Measurements from ENCODE around the gene IKZF2.

IKZF2 gene

DNA sequence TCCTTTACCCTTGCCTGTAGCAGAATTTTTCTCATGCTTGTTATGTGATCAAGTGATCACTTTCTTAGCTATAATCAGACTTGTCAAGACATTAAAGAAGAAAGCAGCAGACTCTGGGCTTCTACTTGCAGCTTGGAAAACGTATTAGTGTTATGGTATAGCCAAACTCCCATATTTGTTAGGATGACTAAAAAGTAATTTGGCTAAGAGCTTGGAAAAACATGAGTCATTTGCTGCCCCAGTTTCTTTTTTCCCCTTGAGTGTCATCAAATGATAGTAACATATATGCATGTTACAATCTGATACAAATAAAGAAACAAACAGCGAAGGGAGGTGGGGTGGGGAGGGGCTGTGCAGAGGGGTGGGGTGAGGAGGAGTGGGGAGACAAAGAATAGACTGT, 155.5 kb downstream of the IKZF2 start:
- DNase-seq, result no peak

DNA sequence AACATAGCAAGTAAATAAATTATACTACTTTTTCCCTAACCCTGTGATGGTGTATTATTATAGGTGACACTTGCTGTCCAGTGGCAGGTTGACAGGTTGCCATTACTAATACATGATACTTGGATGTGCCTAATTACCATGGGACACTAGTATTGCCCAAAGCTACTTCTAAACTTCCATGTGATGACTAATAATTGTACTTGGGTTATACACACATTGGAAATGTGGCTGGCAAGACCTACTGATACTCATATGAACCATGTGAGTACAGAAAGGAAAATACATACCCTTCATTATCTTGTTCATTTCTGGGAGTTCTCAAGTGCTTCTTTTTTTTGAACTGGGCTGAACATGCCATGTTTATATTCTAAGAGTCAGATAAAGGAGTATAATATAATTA, 156.4 kb downstream of the IKZF2 start:
- no peak for DNase-seq

DNA sequence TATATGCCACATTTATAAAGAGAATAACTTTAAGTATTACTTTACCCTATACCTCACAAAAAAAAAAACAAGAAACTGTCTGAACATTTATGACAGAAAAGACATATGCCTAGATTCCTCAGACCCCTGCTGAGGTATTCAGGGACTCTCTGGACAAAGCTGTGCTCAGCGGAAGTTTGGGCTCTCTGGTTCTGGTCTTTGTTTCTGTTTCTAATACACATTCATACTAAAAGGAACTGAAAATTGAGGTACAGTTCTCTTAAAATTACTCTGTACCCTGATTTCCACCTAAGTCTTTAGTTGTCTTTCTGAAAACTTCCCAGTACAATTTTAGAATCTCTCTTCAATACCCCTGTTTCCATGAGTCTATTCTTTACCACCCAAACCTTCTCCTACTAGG, 160.3 kb downstream of the IKZF2 start:
- DNase-seq, result no peak

DNA sequence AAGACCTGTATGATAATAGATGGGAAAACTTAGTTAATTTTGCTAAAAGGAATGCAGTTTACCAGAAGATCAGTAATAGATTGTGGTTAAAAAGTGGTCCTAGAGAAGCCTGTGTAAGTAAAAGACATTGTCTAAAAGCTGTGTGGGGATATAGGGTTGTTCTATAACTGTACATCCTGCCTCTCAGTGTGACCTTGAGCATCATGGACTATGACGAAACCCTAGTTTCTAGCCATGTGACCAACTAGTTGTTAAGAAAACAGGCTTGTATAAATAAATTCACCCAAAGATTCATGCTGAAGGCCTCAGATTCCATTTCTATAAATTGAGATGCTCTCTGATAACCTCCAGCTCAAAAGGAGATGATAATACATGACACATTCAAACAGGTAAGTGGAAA, 160.7 kb downstream of the IKZF2 start:
- no peak for DNase-seq

DNA sequence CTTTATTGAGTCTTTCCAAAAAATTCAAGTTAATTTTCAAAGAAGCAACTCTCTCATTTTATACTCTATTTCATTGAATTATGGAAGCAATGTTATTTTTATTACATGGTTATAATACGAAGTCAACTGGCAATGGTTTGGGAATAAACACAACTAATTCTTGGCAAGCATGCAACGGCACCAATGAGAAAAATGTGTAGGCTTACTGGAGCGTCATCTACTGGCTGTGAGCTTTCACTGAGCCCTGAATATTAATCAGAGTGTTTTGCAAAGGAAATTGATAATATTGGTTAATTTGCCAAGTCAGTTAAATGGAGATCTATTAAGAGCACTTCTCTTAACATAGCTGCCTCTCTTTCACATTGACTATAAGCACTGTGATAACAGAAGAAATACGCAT, 163.9 kb downstream of the IKZF2 start:
- no peak for DNase-seq

DNA sequence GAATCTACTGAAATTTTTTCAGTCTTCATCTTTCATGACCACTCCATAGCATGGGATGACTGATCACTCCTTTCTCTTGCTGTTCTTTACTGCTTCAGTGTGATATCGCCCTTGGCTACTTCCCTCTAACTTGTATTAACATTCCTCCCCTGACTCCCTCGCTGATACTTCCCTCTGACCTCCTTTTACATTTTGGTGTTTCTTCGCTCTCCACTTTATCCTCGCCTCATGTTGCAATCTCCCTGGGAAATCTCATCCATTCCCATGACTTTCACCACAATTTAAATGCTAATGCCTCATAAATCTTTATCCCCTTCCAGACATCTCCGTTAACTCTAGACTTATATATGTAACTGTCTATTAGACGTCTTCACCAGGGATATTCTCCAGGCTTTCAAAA, 167.3 kb downstream of the IKZF2 start:
- no peak for DNase-seq

DNA sequence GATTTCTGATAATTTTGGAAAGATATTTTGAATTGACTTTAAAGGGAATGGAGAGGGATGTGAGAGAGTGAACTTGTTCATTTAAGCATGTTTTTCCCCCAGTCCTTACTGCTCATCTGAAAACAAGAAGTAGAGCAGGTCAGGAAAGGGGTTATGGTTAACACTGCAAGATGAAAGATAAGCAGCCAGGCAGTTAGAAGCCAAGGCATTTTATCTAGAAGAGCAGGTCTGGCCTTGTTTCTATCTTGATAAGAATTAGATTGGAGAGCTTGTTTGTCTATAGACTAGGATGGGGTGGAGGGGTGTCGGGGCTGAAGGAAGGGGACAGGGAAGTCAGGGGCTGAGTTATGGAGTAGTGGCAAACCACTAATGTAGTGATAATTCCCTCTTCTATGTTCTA, 171.6 kb downstream of the IKZF2 start:
- no peak for DNase-seq

DNA sequence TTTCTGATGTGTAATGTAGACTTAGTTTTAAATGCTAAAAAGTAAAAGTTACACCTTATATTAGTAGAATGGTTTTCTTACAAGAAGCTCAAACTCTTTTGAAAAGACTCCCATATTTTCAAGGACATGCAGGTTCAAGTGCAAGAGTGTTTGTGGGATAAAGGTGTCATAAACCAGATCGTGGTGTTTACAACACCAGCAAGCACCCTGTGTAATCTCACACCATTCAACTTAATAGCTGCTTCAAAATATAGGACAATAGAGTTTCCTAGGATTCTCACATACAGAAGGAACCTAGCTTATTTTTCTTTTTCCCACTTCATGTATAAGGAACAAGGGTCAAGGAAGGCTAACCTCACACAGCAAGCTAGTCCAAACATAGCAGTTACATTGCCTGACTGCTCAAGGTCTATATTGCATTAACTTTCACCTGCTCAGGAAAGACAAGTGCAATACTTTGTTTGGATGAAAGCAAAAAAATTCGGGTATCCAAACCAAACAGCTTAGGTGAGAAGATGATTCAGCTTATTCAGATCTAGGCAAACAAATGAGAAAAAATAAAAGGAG, 172.3 kb downstream of the IKZF2 start:
- no peak for DNase-seq

DNA sequence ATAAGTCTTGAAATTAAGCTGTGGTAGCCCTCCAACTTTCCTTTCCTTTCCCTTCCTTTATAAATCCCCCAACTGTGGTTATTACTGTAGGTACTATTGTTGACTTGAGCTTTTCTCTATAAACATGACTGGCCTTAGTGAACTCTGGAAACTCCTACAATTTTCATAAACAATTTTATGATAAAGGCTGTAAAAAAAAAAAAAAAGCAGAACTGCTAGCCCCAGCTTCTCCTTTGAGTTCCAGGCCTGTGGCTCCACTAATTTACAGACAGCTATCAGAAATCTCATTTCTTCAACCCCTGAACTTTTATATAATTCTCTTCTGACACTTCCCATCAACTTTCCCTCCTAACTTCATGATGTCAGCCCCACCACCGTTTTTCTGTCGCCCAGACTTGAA, 174.3 kb downstream of the IKZF2 start:
- DNase-seq, result no peak

DNA sequence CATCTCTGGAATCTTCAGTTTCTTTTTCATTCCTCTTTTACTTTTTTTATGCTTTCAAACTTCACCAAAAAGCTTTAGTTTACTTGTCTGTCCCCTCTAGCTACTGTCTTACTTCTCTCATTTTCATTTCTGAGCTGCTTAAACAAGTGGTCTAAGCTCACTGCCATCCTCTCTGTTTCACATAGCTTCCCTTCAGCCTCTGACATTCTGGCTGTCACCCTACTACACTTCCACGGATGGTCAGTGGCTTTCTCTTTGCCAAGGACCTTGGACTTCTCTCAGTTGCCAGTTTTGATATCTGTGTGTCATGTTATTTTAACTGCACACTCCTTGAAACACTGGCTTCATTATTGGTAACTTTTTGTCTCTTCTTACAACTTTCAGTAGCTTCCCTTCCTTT, 176.1 kb downstream of the IKZF2 start:
- DNase-seq, result no peak

DNA sequence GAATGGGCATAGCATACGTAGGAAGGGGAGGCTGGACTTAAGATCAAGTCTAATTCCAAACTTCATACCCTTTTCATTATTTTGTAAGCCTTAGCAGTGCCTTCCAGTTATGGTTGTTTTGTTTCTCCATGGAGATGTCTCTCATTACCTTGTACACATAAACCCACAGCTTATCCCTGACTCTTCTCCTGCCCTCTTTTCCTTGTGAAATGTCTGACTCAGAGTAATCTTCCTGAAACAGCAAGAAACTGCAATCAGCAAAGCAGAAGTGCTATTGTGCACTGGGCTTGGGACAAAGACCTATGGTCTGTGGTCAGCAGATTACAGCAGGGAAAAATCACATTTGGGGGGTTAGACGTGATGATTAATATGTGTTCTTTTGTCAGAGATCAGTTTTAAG, 176.7 kb downstream of the IKZF2 start:
- no peak for DNase-seq

DNA sequence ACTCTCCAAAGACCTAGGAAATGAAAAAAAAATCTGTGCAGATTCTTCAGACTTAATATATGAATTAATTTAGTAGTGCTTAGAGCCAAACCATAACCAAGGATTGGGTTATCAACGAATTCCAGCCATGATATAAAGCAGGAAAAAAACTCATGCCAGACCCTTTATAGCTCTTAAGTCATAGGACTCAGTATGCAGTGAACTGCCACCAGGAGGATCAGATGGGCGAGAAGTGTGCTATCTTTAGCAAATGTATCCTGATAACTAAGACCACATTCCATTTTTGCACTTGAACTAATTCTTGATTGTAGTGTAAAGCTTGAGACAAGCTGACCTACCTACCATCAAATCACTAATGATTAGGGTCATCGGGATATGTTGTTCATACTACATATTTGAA, 178.1 kb downstream of the IKZF2 start:
- no peak for DNase-seq

DNA sequence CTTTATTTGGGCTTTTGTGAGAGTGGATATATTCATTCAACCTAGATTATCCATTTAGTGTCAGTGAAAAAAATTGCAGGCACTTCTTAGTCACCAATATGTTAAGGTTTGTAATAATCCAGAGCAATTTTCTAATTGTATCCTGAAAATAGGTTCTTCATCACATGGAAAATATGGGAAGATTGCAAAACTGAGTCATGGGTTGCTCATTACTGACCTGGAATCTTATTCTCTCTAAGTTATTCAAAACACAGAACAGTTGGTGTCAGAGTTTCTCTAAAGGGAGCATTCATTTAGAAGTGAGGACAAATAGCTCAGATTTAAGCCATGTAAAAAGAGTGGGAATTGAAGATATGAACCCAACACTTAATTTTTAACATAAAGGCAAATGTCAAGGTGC, 181.3 kb downstream of the IKZF2 start:
- DNase-seq, result no peak

DNA sequence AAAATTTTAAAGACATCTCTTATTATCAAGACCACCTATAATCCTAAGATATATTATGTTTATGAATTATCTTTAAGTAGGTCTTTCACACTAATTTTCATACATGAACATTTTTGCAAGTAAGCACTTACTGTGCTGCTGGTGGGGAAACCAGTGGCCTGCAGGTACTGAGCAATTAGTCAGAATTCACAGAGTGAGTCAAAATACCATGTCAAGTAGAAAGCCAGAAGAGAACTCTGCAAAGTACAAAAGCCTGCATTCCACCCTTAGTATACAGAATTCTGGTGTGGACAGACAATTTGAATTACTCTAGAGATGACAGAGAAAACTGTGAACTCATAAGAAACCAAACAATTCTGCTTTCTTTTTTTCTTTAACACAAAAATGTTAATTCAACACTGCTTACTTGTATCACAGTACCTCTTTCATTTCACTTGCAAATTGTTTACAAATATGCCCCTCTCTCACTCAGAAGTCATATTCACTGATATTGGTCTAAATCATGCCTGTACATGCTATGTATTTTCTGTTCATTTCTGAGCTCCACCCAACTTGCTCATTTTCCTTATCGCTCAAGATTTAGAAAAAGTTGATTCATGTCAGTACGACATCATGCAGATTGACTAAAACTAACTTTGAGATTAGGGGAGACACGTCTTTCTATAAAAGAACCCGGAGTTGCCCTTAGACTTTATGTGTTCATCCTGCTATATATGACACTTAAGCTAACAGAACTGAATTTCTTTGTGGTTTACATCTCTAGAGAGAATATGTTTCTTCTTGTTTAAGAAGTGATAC, 182.9 kb downstream of the IKZF2 start:
- no peak for DNase-seq

DNA sequence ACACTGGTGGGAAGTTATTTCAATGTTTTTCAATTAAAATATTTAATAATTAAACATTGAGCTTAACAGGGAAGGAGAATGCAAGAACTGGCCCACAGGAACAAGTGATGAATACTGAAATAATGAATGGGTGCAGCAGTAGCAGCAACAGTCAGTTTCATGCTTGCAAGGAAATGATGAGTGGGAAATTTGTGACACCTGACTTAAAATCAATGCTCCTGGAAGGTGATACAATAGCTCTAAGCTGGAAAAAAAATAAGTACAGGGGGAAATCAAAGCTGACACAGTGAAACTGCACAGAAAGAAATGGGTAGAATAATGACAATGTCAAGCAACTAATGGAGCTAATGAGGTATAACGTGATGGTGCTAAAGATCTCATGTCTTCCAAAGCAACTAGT, 184.5 kb downstream of the IKZF2 start:
- DNase-seq, result no peak

DNA sequence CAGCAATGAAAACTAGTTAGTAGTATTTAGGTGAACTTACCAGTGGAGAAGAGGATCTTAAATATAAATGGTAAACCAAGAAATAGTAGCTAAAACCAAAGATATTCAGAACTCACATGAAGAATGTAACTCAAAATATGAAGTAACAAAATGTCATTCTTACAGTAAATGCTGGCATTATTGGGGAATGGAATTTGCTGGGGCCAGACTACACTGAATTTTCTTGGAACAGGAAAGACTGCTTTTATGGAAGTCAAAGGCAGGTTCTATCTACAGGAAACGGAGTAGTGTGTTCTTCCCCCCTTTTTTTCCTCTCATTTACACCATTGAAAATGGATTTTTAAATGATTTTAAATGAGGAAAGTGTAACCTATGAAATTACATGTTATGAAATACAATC, 188.7 kb downstream of the IKZF2 start:
- no peak for DNase-seq

DNA sequence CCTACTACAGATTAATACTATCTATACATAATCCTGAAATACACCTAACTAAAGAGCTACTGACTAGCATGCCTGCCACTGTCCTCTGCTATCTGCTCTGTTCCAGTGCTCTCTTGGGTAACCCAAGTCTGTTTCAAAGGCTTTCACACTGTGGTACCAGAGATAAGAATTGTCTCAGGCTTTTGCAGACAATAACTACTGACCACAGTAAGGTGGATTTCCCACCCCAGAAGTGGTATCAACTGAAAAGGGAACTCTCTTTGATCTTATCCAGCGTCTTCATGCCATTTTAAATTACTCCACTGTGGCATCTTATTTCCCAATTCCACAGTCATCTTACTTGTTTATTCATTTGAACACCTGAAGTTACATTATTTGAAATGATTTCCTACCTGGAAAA, 190.2 kb downstream of the IKZF2 start:
- no peak for DNase-seq

DNA sequence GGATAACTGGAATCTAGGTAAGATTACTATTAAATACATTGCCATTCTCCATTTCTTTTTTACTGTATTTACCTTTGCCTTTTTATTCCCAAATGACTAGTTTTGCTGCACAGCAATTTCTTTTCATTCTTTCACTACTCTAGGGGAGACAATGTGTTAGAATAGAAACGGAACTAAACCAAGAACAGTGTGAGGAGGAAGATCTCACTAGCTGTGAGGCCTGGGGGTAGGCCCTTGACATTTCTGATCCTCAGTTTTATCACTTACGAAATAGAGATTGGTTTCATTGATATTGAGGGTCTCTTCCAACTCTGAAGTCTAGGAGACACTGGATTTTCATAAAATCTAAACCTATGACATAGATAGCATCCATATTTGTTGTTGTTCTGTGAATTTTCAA, 191.1 kb downstream of the IKZF2 start:
- DNase-seq, result no peak

DNA sequence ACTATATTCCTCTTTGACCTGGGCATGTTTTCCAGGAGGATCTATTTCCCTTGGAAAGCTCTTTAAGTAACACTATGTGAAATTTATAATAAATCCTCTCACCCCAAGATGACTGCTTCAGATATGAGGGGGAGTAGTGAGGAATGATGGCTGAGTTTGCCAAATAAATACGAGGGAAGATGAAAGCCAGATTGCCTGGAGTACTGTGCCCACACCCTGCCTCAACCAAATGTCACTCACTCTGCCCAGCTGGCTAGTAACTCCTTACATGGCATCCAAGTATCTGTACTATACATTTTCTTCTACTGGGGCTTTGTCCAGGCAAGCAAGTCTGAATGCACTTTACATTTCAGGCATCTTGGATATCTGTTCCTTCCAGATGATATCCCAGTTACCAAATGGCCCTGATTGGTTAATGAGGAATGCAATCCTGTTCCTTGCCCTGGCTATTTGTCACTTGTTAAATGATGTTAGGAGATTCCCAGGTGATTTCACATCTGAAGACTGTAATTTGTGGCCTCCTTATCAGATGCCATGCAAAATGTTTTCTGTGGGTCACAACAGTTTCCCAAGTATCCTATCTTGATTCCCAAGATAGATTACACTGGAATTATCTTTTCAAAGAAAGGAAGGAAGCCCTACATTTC, 191.8 kb downstream of the IKZF2 start:
- no peak for DNase-seq

DNA sequence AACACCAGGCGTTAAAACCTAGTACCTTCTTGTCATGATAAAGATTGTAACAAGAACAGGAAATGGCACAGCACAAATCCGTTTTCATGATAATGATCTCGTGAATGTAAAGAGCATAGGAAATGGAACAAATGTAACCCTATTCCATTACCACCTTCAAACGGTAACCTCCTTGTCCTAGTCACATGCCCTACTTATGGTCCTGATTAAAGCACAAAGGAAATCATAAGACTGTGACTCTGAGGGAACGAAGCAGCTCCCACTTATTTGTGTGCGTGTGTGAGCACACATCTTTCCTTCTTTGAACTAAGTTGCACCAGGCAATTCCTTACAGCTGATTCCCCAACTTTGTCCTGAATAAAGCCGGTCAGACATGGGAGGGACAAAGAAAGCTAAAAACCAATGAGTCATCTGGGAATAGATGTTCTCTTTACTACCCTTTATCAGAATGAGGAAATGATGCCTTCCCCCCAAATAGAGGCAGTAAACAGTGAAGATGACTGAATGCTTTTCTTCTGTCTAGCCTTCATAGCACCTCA, 192.6 kb downstream of the IKZF2 start:
- DNase-seq, result no peak

DNA sequence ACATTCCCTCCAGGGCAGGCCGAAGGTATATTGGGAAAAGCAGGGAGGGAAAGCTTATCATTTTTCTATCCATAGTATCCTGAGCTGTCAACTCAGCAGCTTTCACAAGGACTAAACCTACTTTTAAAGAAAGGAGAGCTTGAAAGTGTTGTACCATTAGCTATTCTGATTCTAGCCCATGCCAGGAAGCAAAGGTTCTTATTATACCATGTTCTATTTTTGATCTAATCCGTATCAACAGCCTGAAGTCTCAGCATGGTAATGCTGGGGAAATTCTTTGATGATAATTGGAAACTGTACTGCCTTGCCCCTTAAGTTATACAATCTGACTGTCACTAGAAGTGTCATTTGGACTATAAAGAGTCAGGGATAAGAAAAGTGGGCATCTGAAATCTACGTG, 193.3 kb downstream of the IKZF2 start:
- no peak for DNase-seq

DNA sequence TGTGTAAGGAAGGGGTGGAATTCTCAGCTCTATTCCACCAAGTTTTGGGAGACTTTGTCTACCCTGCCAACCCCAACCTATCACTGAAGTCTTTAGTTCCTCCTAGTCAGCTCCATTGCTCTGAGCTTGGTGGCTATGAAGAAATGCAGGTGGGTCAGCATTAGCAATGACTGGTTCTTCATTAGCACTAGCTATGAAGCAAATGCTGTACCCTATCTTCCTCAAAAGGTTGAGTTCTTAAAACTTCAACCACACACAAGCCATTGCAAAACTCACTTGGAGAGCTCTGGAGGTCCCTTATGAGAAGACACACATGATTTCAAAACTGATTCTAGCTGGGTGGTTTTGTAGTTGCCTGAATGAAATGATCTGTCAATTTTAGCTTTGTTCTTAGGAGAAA, 193.8 kb downstream of the IKZF2 start:
- no peak for DNase-seq

DNA sequence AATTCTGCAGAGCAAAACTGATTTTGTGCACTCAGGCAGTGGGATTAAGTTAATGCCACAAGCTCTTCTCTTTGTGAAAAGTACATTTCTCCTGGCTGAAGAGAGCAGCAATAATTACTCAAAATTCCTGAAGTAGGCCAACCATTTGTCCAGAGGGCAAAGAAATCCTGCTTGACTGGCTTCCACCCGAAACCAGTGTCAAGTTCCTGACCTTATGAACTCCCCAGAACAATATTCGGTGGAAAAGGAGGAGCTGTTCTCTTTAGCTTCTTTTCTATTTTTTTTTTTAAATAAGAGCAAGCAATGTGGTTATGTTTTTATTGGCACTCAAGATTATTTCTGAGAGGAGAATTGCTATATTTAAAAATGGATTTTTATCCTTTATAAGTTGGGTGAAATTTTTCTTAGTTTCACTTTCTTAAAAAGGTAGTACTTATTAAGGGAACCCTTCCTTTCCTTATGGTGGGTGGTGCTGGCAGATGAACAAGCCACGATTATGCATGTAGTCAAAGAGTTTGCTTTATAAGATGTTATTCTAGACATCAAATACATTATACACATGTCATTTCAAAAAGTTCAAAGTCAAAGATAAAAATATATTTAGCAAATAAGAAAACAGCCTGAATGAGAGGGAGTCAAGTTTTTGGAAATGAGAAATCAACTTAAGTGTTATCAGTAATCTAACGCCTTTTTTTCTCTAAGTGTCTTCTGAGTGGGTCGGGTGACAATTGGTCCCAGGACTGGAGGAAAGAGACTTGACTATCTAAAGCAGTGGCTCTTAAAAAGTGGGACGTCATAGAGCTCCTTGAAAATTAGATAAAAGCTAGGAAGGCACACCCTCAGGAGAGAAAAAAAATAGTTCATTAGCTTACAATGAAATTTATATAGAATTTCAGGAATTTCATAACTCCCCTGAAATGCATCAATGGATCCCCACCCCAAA, 194.5 kb downstream of the IKZF2 start:
- DNase-seq, result no peak

Data from activated T-cell treated with anti-CD3 and anti-CD28 coated beads for 4 hours (primary cell).